ENCODE results near the gene BAZ2A. TPM values are rescaled to one million over a fixed set of nuclear protein-coding genes. Genes with fewer than 3 reads are reported as not detected.
A peak's percentile ranks its signal among the peaks of the same experiment; 100 is the strongest.
"Not testable (repeated sequence)": the region's sequence is repeated elsewhere in the genome, so short reads cannot be mapped to it uniquely, and the experiment has no call there.

The BAZ2A gene
- polyA plus RNA-seq, 1 donor, result 41.9 TPM

- DNase-seq, result peak; percentile 42
Observed at GRCh38 chr12:56593909-56594621, 36.1 kb downstream of the BAZ2A start.

GRCh38 chr12:56591961-56592360 is 38.2 kb downstream of the BAZ2A start:
- DNase-seq, result no peak

- no peak for DNase-seq
Observed at GRCh38 chr12:56591126-56591525, 39.0 kb downstream of the BAZ2A start.

GRCh38 chr12:56590237-56590830 is 39.8 kb downstream of the BAZ2A start:
- DNase-seq, result no peak

GRCh38 chr12:56589783-56590182 is 40.3 kb downstream of the BAZ2A start:
- no peak for DNase-seq

GRCh38 chr12:56585098-56585497 is 45.0 kb downstream of the BAZ2A start:
- DNase-seq, result no peak

- no peak for DNase-seq
Observed at GRCh38 chr12:56581418-56582145, 48.5 kb downstream of the BAZ2A start.

- no peak for DNase-seq
Observed at GRCh38 chr12:56578983-56579546, 51.1 kb downstream of the BAZ2A start.

- DNase-seq, result not testable (repeated sequence)
Observed at GRCh38 chr12:56577248-56577647, 52.9 kb downstream of the BAZ2A start.

- no peak for DNase-seq
Observed at GRCh38 chr12:56574210-56574609, 55.9 kb downstream of the BAZ2A start.

- no peak for DNase-seq
Observed at GRCh38 chr12:56572288-56572687, 57.8 kb downstream of the BAZ2A start.

- peak; percentile 83 for DNase-seq
Observed at GRCh38 chr12:56571121-56571520, 59.0 kb downstream of the BAZ2A start.

- no peak for DNase-seq
Observed at GRCh38 chr12:56568146-56568545, 62.0 kb downstream of the BAZ2A start.

GRCh38 chr12:56565510-56566101 is 64.5 kb downstream of the BAZ2A start:
- DNase-seq, result peak; percentile 97

- no peak for DNase-seq
Observed at GRCh38 chr12:56551070-56551469, 79.1 kb downstream of the BAZ2A start.

- DNase-seq, result no peak
Observed at GRCh38 chr12:56546680-56547079, 83.4 kb downstream of the BAZ2A start.

Other genes starting within 250 kb of the BAZ2A start
- 12.7 TPM for gene TIMELESS, start 180.9 kb downstream of the BAZ2A start, polyA plus RNA-seq (ENCODE audit: insufficient read length)
- gene MIP, start 175.7 kb downstream of the BAZ2A start, polyA plus RNA-seq (ENCODE audit: insufficient read length), result not detected
- 3.0 TPM for gene SPRYD4, start 161.7 kb downstream of the BAZ2A start, polyA plus RNA-seq (ENCODE audit: insufficient read length)
- gene GLS2, start 142.2 kb downstream of the BAZ2A start, polyA plus RNA-seq (ENCODE audit: insufficient read length), result 0.52 TPM
- 17.8 TPM for gene RBMS2, start 108.5 kb downstream of the BAZ2A start, polyA plus RNA-seq (ENCODE audit: insufficient read length)
- gene ATP5F1B, start 15.7 kb upstream of the BAZ2A start, polyA plus RNA-seq (ENCODE audit: insufficient read length), result 603 TPM
- gene PTGES3, start 58.0 kb upstream of the BAZ2A start, polyA plus RNA-seq (ENCODE audit: insufficient read length), result 185 TPM
- 1,634 TPM for gene NACA, start 95.0 kb upstream of the BAZ2A start, polyA plus RNA-seq (ENCODE audit: insufficient read length)
- gene PRIM1, start 122.0 kb upstream of the BAZ2A start, polyA plus RNA-seq (ENCODE audit: insufficient read length), result 11.9 TPM
- 0.17 TPM for gene HSD17B6, start 133.0 kb upstream of the BAZ2A start, polyA plus RNA-seq (ENCODE audit: insufficient read length)